GM21576 (cell line): ENCODE measurements around the gene TLE6.
"Not testable (repeated sequence)": the region's sequence is repeated elsewhere in the genome, so short reads cannot be mapped to it uniquely, and the experiment has no call there.

Experiments used
- ATAC-seq: cut with Tn5 transposase; IDR thresholded peaks from one replicate; pipeline ENCODE4 v1.9.1; 2021; ENCODE audit warnings: mild to moderate bottlenecking, moderate library complexity; ENCODE audit not compliant: unreplicated experiment

TLE6 gene

DNA sequence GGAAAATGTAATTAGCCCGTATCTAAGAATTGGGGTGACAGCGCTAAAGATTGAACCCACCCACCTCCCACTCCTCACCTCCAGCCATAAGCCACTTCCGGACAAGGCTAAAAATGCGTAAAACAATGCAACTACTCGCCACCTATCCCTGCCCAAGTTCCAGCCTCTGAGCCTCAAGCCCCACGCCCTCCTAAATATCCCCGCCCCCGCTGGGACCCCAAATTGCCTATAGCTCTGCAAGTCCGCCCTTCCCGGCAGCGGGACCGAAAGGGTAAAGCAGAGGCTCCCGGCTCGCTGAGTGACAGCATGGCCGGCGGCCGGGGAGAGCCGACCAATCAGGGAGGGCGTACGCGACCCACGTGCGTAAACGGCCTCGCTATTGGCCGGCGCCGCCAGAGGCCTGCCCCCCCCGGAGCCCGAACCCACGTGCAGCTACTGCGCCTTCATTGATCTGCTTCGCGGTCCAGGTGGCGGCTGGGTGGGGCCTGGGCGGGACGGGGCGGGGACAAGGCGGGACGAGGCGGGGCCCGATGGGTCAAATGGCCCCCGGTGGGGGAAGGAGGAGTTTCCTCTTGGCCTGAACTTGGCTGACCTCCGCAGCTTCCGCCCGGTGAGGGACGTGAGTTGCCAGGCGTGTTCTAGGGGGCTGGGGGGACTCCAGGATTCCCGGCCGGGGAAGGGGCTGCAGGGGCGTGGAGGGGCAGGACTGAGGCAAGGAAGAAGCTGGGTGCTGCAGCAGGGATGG, at the start of gene TLE6:
Gene TLE6, plus strand, starts transcription at position 564 of the 745 bp plus-strand sequence. CDS start 670 bp downstream, outside the sequence.
- ATAC-seq: peak; percentile 88

DNA sequence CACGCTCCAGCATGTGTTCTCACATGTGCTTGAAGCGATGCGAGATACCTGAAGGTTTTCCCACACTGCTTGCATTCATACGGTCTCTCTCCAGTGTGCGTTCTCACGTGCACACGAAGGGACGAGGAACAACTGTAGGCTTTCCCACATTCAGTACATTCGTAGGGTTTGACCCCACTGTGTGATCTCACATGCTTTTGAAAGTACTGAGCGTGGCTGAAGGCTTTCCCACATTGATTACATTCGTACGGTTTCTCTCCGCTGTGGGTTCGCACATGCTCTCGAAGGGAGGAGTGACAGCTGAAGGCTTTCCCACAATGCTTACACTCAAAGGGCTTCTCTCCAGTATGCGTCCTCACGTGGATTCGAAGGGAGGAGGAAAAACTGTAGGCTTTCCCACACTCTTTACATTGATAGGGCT, 43.9 kb upstream of the TLE6 start:
- ATAC-seq: no peak

DNA sequence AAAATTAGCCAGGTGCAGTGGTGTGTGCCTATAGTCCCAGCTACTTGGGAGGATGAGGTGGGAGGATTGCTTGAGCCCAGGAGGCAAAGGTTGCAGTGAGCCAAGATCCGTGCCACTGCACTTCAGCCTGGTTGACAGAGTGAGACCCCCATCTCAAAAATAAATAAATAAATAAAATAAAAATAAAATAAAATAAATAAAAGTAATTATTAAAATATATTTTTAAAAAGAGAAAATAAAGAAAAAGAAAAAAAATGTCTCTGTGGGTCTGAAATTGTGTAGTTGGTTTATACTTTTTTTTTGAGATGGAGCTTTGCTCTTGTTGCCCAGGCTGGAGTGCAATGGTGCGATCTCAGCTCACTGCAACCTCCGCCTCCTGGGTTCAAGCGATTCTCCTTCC, 41.5 kb upstream of the TLE6 start:
- not testable (repeated sequence) for ATAC-seq

DNA sequence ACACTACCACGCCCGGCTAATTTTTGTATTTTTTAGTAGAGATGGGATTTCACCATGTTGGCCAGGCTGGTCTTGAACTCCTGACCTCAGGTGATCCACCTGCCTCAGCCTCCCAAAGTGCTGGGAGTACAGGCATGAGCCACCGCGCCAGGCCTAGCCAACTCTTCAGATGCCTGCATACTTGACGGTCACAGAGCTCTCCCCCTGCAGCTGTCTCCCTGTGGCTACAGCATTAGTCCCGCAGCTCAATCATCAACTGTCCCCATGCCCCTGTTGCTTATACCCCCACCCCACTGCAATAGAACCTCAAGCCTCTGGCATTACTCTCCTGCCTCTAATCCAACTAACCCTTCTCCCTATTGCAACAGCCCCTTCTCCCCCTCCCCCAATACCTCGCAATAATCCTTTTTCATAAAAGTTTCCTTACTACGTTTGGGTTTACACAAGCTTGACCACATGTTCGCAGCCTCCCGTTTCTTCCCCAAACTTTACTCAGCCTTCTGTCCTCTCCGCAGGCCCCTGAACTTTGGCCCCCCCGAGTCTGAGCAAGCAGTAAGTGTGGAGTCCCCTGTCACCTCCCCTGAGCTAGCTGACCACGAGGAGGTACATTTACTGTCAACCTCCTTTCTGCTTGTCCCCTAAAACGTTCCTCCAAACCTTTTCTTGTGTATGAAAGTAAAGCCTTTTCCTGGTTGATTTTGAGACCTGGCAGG, 34.3 kb upstream of the TLE6 start:
- ATAC-seq: no peak

DNA sequence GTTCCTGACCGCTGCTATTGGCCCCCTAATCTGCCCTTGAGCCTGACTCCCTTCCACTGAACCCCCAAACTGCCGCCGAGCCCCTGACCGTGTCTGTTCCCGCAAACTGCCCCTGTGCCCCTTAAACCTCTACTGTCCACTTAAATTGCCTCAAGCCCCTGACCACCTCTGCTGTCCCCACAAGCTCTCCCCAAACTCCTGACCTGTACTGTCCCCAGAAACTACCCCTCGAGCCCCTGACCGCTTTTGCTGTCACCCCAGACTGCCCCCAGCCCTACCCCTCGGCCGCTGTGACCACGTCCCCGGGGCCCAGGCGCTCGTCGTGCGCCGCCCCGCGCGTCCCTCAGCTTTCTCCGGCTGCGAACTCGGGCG, 33.0 kb upstream of the TLE6 start:
- ATAC-seq: no peak

DNA sequence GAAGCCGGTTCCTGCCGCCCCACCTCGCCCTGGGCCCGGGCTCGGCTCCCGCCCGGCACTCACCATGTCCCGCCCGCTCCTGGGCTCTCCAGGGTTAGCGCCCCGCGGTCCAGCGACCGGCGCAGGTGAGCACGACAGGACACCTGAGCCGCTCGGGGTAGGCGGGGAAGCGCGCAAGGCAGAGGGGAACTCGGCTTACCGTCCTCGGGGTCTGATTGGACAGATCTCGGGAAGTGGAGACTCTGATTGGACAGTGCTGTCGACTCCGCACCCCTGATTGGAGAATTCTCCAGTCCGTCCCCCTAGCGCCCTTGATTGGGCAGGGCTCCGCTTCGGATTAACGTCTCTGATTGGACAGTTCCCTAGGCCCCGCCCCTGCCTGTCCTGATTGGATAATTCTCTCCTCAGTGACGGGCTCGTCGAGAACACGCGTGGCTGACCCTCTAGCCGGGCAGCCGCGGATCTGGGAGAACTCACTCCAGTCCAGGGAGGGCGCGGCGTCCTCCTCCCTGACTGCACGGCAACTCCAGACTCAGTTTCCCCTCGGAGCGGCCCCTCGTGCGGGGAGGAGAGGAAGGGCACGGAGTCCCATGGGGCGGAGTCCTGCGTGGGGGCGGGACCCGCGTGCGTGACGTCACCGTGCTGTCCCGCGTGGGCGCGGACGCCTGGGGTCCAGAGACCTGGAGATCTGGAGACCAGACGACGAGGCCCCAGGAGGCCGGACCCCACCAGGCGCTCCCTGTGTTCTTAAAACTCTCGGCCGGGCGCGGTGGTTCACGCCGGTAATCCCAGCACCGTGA, 32.4 kb upstream of the TLE6 start, which contains the start of gene ZNF77:
Gene ZNF77, minus strand, starts transcription at position 197 of the 800 bp plus-strand sequence. Its CDS starts 131 bp downstream, at position 66.
- peak; percentile 93 for ATAC-seq

DNA sequence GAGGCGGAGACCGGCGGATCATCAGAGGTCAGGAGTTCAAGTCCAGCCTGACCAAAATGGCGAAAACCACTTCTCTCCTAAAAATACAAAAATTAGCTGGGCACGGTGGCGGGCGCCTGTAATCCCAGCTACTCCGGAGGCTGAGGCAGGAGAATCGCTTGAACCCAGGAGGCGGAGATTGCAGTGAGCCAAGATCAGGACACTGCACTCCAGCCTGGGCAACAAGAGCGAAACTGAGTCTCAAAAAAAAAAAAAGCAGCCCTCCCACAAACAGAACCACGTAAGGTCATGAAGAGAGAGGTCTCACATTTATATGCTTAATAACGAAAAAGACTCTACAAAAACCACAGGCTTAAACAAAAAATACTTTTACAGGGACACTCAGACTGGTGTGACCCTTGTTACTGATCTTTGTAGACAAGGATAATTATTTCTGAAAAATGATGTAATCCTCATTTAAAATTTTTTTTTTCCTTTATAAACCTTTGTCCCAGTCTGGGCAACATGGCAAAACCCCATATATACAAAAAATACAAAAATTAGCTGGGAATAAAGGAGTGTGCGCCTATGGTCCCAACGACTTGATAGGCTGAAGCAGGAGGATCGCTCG, 31.7 kb upstream of the TLE6 start:
- ATAC-seq: no peak

DNA sequence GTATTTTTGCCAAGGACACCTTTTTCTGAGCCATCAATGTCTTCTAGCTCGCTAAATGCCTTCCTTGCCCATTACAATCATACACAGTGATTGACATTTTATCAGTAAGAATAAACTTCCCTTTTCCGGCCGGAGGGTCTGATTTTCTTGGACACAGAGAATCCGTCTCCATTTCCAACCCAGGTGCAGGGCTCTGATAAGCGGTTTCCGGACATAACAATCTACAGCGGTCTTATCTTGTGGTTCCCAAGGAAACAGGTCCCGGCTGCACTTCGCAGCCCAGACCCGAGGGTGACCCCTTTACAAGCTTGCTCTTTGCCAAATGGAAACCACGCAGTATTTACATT, 27.5 kb upstream of the TLE6 start:
- peak; percentile 2 for ATAC-seq

DNA sequence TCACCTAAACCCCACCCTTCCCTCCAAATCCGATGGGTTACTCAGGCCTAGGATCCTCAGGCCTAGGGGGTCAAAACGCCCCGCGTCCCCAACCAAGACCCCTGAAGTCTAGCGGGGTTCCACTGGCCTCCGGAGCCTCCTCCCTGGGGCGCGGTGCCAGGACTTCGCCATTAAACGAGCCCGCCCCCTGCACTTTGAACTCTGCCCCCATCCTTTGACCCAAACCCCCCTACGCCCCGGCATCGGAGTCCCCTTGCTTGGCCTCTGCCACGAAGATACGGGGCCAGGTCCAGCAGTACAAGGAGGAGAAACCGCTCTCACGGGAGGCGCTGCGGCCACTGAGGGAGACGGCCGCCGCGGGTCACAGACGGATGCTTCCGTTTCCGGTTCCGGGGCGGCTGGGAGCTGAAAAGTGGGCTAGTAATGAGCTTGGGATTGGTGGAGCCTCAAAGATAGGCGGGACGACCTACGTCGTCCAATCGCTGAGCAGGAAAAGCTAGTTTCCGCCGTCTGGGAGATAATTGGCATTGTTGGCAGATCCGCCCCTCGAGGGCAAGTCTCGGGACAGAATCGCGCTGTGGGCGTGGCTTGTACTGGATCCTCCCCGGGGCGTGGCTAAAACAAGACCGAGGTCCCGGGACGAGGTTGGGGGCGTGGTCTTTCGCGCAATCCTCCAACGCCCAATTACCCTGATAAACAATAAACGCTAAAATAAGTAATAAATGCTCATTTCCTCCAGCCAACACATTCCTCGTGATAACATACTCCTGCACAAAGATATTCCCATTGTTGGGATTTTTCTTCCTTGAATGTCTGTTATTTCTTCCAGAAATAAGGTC, 26.9 kb upstream of the TLE6 start:
- peak; percentile 96 for ATAC-seq

DNA sequence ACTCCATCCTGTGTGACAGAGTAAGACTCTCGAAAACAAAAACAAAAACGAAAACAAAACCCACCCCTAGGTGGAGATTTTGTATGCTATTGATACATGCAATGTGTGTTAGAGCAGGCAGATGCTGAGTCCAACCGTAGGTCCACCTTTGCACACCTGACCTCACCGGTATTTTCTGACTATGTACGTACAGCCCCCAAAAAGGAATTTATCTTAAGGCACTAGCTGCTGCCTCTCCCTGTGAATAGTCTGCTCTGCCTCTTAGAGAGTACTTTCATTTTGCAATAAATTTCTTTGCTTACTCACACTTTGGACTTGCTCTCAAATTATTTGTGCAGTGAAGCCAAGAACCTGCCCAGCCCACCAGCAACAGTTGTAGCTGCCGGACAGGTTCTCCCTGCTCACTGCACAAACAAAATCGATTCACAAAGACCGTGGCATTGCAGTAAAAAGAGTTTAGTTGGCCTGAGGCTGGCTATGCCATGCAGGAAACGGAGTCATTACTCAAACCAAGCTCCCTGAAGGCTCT, 24.3 kb upstream of the TLE6 start:
- no peak for ATAC-seq

DNA sequence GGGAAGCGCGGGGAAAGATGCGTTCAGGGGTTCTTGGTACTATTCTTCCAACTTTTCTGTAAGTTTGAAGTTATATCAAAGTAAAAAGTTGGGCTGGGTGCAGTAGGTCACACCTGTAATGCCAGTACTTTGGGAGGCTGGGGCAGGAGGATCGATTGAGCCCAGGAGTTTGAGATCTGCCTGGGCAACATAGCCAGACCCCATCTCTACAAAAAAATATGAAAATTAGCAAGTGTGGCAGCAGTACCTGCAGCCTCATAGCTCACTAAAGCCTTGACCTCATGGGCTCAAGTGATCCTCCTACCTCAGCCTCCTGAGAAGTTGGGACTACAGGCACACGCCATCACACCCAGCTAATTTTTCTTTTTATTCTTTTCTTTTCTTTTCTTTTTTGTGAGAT, 20.2 kb upstream of the TLE6 start:
- ATAC-seq: no peak

DNA sequence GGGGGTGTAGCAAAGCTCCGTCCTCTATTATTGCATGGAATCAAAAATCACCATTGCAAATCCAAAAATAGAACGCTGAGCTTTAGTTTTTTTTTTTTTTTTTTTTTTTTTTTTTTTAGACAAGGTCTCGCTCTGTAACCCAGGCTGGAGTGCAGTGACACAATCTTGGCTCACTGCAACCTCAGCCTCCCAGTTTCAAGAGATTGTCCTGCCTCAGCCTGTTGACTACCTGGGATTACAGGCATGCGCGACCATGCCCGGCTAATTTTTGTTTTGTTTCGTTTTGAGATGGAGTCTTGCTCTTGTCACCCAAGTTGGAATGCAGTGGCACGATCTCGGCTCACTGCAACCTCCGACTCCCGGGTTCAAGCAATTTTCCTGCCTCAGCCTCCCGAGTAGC, 17.2 kb upstream of the TLE6 start:
- no peak for ATAC-seq

DNA sequence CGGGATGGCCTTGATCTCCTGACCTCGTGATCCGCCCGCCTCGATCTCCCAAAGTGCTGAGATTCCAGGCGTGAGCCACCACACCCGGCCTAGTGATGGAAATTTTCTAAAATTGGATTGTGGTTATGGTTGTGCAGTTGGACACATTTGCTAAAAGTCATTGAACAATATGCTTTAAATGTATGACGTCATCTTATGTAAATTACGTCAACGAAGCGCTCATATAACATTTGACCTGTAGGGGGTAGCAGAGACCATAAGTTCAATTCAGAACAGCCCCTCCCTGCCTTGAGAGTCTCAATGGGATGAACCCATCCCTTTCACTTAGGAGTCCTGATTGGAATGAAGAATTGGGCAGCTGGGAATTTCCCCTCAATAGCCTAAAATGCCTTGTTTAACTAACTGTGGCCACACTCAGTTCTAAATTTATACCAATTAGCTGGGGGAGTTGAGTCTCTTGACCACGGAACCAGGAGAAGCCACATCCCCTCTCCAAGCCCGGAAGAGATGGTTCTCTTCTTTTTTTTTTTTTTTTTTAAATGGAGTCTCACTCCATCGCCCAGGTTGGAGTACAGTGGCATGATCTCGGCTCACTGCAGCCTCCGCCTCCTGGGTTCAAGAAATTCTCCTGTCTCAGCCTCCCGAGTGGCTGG, 15.2 kb upstream of the TLE6 start:
- no peak for ATAC-seq

DNA sequence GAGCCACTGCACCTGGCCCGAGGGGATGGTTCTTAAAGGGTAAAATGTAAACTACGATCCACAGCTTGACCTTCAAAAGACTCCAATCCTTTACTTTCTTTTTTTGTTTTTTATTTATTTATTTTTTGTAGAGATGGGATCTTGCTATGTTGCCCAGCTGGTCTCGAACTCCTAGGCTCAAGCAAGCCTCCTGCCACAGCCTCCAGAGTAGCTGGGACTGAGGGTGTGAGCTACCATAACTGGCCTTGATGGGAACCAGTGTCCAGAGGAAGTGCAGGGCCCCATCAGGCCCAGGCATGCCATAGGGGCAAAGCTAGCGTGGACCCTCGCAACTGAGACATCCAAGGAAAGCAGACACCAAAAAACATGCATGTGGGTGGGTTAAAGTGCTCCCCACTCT, 14.2 kb upstream of the TLE6 start:
- no peak for ATAC-seq

DNA sequence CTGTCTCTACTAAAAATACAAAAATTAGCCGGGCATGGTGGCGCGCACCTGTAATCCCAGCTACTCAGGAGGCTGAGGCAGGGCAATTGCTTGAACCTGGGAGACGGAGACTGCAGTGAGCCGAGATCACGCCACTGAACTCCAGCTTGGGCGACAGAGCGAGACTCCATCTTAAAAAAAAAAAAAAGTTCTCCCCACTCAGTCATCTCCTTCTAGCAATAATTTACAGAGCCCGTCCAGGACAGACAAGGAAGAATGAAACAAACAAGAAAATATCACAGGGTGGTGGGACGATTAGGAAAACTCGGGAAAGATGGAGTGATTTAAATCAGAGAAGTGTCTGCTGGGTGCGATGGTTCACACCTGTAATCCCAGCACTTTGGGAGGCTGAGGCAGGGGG, 13.7 kb upstream of the TLE6 start:
- ATAC-seq: not testable (repeated sequence)

DNA sequence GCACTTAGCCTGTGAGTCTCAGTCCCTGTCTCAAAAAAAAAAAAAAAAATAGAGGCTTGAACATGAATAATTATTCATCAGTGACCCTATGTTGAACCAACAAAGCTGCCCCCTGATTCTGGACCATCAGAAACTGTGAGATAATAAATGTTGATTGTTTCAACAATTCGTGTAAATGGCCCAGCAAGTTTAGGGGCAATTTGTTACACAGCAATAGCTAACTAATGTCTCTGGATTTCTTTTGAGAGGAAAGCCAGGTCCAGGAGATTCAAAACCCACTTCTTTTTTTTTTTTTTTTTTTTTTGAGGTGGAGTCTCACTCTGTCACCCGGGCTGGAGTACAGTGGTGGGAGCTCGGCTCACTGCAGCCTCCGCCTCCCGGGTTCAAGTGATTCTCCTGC, 12.5 kb upstream of the TLE6 start:
- no peak for ATAC-seq

DNA sequence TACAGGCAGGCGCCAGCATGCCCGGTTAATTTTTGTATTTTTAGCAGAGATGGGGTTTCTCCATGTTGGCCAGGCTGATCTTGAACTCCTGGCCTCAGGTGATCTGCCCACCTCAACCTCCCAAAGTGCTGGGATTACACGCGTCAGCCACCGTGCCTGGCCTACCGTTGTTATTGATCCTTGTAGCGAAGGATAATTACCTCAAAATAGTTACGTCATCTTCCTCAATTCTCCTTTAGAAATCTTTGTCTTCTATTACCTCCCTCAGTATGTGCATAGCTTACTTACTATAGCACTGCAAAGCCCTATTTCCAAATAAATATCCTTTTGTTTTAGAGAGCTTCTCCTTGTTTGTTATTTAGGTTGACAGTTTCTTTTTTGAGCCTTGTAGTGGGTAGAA, 9.4 kb upstream of the TLE6 start:
- ATAC-seq: no peak

DNA sequence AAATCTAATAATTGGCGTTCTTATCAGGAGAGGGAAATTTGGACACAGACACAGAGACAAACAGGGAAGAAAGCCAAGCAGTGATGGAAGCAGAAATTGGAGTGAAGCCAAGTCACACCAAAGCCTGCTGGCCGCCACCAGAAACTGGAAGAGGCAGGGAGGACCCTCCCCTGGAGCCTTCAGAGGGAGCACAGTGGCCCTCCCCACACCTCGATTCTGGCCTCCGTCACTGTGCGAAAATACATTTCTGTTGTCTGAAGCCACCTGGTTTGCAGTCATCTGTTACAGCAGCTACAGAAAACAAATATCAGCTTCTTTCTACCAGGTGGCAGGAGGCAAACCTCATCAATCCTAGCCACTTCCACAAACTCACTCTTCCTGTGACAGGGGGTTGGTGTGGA, 8.3 kb upstream of the TLE6 start:
- no peak for ATAC-seq

DNA sequence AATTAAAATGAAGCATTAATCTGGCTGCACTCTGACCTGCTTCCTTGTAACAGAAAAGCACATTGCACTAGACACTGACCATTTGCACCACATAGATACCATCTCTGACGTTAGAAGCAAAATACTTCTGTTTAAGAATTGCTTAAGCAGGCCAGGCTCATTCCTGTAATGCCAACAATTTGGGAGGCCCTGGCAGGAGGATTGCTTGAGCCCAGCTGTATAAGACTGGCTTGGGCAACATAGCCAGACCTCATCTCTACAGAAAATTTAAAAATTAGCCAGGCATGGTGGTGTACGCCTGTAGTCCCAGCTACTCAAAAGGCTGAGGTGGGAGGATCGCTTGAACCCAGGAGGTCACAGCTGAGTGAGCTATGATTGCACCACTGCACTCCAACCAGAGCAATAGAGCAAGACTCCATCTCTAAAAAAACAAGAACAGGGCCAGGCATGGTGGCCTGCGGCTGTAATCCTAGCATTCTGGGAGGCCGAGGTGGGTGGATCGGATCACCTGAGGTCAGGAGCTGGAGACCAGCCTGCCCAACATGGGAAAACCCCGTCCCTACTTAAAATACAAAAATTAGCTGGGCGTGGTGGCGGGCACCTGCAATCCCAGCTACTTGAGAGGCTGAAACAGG, 7.0 kb upstream of the TLE6 start:
- ATAC-seq: no peak
